D341Med (cell line): ENCODE results near the gene MEIS3.
"Not testable (repeated sequence)": the region's sequence is repeated elsewhere in the genome, so short reads cannot be mapped to it uniquely, and the experiment has no call there.

Experiments
- DNase-seq: peaks from one replicate; pipeline ENCODE4 v3.0.0; 2012; ENCODE audit warnings: low spot score

Gene MEIS3

DNA sequence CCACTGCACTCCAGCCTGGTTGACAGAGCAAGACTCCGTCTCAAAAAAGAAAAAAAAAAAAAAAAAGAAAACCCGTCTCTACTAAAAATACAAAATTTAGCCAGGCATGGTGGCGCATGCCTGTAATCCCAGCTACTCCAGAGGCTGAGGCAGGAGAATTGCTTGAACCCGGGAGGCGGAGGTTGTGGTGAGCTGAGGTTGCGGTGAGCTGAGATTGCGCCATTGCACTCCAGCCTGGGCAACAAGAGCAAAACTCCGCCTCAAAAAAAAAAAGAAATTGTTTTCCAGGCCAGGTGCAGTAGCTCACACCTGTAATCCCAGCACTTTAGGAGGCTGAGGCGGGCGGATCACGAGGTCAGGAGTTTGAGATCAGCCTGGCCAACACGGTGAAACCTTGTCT lies 32.7 kb downstream of the MEIS3 start:
- DNase-seq = not testable (repeated sequence)

DNA sequence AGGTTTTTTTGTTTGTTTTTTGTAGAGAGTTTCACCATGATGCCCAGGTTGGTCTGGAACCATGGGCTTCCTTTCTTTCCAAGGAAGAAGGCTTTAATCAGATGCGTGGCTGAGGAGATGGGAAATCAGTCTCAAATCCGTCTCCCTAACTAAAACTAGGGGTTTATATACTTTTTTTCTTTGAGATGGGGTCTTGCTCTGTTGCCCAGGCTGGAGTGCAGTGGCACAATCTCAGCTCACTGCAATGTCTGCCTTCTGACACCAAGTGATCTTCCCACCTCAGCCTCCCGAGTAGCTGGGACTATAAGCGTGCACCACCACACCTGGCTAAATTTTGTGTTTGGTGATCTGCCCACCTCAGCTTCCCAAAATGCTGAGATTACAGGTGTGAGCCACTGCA lies 34.8 kb downstream of the MEIS3 start:
- DNase-seq = not testable (repeated sequence)

DNA sequence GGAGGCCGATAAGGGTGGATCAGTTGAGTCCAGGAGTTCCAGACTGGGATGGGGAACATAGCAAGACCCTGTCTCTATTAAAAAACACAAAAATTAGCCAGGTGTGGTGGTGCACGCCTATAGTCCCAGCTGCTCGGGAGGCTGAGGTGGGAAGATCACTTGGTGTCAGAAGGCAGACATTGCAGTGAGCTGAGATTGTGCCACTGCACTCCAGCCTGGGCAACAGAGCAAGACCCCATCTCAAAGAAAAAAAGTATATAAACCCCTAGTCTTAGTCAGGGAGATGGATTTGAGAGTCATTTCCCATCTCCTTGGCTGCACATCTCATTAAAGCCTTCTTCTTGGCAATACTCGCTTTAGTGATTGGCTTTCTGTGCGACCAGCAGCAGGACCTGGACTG lies 35.4 kb downstream of the MEIS3 start:
- DNase-seq = not testable (repeated sequence)

DNA sequence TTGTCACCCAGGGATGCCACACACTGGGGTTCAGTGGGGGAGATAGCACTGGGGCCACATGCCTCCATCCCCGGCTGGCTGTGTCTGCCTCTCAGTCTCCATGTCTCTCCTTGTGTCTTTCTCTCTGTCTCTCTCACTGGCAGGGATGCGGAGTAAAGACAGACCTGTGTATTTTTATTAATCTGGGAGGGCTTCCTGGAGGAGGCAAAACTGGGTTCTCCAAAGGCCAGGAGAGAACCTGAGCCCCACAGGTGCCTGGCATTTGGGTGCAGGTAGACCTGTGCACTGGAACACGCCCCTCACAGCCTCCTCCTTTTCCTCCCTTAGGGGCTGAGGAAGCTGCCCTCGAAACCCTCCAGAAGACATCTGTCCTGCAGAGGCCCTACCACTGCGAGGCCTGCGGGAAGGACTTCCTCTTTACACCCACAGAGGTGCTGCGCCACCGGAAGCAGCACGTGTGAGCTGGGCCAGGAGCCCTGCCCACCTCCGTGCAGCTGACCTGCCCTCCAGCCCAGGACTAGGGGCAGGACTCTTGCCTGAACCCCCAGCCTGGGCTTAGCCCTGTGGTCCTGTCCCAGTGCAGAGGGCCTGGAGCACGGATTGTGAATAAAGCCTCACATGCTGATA lies 37.6 kb downstream of the MEIS3 start:
- DNase-seq = no peak

DNA sequence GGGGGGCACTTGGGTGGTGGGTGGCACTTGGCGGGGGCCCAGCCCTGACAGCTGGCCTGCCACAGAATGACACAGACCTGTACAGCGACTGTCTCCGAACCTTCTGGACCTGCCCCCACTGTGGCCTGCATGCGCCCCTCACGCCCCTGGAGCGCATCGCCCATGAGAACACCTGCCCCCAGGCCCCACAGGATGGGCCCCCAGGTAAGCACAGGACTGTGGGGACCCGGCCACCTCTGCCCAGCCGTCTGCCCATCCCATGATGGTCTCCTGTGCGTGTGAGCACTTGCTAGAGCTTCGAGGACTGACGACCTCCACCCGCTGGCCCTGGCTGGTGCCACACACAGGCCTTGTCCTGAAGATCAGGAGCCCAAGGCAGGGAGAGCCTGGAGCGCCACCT lies 38.2 kb downstream of the MEIS3 start:
- no peak for DNase-seq

DNA sequence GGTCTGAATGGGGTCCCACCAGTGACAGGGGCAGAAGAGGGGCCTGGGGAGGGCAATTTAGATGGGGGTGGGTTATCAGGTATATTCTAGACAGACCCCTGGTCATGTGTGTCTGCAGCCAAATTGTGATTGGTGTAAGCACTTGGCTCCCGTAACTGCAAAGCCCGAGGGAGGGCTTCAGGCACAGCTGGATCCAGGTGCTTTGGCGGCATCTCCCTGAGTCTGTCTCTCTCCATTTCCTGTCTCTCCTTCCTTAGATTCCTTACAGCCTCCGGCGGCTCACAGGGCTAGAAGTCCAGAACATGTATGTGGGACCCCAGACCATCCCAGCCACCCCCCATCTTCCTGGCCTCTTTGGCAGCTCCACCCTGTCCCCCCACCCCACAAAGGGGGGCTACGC lies 38.8 kb downstream of the MEIS3 start:
- DNase-seq = no peak

DNA sequence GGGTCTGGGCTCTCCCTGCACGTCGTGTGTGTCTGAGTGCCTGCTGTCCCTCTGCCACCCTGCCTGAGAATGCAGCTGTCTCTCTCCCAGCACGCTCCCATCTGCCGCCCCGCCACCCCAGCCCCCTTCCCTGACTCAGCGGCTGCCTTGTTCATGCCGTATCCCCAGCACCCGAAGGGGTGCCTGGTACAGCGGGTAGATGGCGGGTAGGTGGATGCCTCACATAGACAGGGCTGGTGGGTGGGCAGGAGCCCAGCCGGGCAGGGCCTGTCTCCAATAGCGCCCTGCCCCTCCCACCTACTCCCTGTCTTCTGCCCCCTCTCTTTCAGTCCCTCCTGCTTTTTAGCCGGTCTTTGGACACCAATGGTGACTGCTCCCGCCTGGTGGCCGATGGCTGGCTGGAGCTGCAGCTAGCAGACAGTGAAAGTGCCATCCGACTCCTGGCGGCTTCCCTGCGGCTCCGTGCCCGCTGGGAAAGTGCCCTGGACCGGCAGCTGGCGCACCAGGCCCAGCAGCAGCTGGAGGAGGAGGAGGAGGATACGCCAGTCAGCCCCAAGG lies 39.9 kb downstream of the MEIS3 start:
- peak; percentile 75 for DNase-seq

DNA sequence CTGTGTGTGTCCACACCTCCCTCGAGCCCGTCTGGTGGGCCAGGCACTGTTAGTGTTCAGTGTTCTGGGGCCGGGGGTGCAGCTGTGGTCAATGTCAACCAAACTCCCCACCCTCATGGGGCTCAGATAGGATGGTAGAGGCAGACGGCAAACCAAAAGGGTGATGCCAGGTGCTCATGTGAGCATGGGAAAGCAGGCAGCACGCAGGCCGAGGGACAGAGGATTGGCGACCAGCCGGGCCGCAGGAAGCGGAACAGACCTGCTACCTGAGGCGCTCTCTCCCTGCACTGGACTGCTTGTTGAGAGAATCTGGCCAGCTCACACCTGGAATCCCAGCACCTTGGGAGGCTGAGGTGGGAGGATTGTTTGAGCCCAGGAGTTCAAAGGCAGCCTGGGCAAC lies 41.1 kb downstream of the MEIS3 start:
- no peak for DNase-seq

DNA sequence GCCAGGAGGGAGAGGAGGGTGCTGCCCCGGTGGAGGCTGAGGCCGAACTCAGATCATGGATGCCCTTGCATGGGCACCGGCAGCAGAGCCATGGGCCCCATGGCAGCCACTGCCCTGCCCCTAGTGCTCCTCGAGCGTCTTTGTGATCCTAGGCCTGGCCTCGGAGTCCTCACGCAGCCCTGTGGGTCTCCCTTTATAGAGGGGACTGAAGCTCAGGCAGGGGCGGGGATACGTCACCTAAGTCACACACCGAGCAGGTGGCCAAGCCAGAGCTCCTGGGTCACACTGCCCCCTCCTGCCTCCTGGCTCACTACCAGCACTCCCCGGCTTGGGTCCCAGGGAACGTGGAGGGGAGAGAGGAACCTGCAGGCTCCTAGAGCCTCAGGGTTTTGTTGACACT lies 41.5 kb downstream of the MEIS3 start:
- no peak for DNase-seq

DNA sequence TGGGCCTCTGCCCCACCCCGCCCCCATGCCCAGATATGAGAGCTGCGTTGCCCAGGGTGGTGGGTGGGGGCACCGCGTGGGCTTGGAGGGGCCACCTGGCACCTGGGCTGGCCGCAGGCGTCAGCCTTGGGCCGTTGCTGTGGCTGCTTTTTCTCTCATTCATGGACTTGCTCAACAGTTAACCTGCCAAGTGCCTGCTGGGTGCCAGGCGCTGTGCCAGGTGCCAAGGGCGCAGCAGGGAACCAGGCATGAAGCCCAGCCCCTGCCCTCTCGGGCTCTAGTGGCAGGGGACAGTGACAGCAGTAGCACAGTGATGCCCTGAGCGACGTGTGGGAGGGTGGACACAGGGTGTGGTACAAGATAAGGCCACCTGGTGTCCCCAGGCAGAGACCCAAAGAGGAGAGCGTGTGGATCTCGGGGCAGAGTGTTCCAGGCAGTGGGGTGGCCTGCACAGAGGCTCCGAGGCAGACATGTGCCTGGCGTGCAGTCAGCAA lies 42.1 kb downstream of the MEIS3 start:
- DNase-seq = no peak

DNA sequence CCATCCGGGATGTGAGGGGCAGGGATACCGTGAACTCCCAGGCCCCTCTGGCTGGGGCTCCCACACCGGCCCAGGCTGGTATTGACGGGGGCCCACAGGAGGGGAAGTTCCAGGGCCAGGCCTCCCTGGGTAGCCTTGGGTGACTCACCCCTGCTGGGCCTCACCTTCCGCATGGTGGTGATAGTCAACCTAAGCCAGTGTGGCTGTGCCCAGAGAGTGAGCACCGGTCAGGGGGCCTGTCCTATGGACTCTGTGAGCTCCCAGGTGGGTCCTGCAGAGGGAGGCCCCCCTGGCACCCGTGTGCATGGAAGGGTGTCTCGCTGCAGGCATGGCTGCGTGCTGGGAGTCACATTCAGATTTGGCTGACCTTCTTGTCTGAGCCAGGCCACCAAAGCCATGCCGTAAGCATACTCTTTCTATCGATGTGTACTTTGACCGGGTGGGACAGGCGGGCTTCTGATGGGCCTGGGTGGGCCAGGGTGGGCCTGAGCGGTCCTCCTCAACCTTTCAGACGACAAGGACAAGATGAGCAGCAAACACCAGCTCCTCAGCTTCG lies 42.7 kb downstream of the MEIS3 start:
- DNase-seq = no peak

DNA sequence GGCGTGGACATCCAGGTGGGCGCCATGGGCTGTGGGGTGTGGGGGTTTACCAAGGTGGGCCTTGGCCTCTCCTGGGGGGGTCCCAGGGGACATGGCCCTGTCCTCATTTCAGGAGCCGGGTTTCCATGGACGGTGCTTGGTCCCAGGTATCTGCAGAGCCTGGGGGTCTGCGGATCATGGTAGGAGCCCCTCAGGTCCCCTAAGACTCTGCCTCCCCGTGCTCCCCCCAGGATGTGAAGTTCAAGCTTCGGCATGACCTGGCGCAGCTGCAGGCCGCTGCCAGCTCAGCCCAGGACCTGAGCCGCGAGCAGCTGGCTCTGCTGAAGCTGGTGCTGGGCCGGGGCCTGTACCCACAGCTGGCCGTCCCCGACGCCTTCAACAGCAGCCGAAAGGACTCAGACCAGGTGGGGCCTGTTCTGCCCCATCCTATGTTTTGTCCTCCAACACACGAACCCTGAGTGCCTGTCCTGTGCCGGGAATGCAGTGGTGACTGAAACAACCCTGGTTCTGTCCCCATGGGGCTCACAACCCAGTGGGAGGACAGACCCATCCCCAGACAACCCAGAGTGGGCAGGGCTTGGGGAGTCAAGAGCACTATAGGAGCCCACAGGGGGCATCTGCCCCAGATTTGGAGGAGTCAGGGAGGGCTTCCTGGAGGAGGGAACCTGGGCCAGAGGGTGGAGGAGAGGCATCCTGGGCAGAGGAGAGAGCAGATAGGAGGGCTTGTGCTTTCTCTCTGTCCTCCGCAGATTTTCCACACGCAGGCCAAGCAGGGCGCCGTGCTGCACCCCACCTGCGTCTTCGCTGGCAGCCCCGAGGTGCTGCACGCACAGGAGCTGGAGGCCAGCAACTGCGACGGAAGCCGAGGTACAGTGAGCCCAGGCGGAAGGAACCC lies 43.4 kb downstream of the MEIS3 start:
- DNase-seq = peak; percentile 24

DNA sequence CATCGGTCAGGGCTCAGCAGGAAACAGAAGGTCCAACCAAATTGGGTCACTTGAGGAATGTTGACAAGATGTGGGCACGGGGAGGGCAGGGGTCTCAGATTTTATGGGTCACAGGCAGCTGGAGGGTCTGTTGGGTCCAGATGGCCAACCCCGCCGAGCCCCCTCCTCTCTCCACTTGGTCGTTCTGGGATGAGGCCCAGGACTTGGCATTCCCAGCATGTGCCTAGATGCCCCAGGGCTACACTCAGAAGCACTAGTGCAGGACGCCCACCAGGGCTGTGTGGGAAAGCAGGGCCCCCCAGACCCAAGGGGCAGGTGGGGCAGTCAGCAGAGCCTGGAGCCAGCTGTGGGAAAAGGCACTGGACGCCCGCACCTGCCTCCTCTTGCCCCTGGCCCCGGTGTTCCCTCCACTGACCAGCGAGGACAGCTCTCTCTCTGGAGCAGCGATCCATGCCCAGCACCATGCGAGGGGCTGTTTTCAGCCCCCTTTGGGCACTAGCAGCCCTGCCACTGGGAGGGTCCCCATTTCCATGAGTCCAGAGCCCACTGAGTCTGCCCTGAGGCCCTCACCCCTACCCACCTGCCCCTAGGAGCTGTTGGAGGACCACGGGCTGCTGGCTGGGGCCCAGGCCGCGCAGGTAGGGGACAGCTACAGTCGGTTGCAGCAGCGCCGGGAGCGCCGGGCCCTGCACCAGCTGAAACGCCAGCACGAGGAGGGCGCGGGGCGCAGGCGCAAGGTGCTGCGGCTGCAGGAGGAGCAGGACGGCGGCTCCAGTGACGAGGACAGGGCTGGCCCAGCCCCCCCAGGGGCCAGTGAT lies 44.2 kb downstream of the MEIS3 start:
- DNase-seq = no peak

DNA sequence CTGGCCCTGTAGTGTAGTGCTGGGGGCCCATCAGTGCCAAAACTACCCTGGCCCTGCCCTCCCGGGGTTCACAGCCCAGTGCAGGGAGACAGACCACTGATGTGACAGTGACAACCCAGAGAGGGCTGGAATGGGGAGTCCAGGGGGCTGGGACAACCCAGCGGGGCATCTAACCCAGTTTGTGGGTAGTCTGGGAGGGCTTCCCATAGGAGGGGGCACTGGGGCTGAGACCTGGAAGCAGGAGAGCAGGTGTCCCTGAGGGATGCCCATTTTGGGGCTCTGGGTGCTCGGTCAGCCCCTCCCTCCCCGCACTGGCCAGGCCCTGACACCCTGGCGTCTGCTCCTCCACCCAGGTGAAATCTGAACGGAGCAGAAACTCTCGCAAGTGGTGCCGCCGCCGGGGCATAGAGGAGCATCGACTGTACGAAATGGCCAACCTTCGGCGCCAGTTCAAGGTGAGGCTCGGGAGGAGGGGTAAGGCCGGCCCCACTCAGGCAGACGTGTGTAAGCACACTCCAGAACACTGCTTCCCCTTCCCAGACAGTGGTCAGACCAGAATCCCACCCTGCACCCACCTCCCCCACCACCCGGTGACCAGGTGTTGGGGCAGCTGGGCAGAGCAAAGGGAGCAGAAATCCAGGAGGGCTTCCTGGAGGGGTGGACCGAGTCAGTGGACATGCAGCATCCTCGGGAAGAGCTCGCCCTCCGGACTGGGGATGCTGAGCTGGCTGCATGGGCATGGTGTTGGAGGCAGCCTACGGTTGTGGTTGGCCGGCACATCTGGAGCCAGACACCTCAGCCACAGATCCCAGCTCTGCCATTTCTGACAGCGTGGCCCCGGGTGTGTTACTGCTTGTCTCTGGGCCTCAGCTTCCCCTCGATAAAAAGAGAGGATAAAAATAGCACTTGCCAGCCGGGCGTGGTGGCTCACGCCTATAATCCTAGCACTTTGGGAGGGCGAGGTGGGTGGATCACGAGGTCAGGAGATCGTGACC lies 45.8 kb downstream of the MEIS3 start:
- no peak for DNase-seq

DNA sequence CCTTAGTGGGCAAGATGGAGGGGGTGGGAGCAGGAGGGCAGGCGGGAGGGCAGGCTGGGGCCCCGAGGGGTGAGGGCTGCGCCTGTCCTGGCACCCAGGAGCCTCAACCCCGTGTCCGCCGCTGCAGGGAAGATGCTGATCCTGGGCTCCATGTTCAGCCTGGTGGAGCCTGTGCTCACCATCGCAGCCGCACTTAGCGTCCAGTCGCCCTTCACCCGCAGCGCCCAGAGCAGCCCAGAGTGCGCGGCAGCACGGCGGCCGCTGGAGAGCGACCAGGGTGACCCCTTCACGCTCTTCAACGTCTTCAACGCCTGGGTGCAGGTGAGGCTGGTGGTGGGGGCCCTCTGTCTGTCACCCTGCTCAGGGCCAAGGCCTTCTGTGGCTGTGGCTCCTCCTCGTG lies 46.7 kb downstream of the MEIS3 start:
- DNase-seq = no peak

DNA sequence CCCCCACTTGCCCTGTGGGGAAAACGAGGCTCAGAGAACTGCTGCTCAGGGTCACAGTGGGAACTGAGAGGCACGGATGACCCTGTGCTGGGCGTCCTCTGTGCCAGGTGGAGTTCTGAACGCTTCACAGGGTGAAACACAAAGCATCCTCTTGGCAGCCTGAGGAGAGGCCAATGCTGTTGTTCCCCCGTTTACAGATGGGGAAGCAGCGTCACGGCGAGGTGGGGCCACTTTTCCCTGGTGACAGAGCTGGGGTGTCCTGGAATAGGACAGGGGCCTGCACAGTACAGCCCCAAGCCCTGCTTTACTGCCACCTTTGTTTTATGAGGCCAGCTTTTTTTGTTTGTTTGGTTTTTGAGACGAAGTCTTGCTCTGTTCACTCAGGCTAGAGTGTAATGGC lies 48.1 kb downstream of the MEIS3 start:
- DNase-seq = no peak

DNA sequence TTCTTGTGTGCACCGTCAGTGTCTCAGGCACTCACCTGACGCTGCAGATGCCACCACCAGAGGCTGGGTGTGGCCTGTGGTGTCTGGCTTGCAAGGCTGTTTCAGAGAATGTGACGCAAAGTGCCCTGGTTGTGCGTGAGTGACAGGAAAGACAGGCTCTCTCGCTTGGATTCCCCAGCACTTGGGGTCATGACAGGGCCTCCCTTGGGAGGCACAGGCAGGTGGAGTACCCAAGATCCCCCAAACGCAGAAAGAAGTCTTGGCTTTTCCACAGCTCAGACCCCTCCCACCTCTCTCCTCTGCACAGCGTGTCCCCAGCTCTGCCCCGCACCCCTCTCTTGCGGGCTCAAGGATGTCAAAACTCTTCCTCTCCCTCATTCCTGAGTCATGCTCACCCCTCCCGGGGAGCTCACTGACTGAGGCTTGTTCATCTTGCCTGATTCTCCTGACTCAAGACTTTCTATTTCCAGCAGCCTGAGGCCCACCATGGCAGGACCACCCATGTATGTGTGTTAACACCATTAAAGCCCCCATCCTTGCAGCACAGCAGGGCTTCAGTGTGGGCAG lies 49.2 kb downstream of the MEIS3 start:
- no peak for DNase-seq

DNA sequence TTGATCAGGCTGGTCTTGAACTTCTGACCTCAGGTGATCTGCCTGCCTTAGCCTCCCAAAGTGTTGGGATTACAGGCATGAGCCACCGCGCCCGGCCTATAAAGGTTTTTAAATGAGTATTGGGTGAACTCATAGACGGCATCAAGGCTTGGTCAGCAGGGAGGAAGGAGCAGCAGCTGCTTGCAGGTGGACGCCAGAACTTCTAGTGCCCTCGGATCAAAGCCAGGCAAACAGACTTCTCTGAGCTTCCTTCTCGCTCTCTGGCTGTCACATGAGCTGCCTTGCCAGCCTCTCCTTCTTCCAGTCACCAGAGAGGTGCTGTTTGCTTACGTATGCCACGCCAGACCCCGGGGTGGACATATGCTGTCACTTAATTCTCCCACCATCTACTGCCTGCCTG lies 53.9 kb downstream of the MEIS3 start:
- not testable (repeated sequence) for DNase-seq

DNA sequence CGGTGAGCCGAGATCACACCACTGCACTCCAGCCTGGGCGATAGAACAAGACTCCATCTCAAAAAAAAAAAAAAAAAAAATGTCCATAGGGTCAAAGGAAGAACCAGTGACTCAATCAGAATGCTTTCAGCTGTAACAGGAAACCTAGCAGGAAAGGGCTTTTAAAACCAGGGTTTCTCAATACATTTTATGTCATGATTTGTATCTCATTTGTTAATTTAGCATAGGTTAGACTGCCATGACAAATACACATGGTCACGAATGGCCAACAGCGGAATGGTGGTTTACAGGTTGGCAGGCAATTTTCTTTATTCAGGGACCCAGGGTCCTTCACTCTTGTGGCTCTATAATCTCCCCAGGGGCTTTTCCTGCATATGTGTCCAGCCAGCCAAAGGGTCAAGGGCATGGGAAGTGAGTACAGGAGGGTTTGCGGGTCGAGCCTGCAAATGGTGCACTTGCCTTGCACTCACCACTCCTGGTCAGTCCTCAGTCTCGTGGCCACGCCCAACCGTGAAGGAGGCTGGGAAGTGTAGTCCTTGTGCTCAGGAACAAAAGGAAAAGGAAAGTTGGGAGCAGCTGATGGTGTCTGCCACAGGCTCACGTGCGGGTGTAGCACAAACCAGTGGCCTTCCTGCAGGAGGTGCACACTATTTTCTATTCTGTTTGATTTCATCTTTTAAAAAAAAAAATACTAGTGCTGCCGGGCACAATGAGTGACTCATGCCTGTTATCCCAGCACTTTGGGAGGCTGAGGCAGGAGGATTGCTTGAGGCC lies 55.4 kb downstream of the MEIS3 start:
- DNase-seq = no peak

DNA sequence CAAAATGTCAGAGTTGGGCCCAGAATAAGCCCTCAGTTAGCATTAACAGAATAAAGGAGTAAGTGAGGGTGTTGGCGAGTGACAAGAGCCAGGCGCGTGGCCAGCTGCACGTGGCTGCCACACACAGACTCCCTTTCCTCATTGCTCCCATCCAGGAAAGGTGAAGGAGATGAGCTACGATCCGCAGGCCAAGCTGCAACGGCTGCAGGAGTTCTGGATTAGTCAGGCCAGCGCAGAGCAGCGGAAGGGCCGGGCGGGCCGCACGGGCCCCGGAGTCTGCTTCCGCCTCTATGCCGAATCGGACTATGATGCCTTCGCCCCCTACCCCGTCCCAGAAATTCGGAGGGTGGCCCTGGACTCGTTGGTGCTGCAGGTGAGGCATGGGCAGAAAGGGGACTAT lies 57.0 kb downstream of the MEIS3 start:
- no peak for DNase-seq
